Heart left ventricle (tissue), 13 donors: ENCODE measurements around the gene VPS26A.

Experiments
- CTCF ChIP-seq, 12 donors: fragments of 200-600 bp; sonication (generic) in 4 of 12; IDR thresholded peaks; one replicate each; pipeline versions ENCODE4 v1.5.0 to v1.8.0; 2018 to 2022; ENCODE audit warnings: antibody characterized with exemption in 12 of 12, mild to moderate bottlenecking in 5 of 12
- POLR2A ChIP-seq, 2 donors: fragments of 450-650 bp; IDR thresholded peaks; one replicate each; pipeline ENCODE4 v1.6.1; 2017; ENCODE audit warnings: antibody characterized with exemption in 2 of 2, mild to moderate bottlenecking in 2 of 2, moderate library complexity in 2 of 2
- donor health status: ischemic (EF 13 %, LVEDD 7.1; RV severe dilation, severe dysfunction).
- donor health status: DM: no; HTN: yes; CAD: no.
- donor health status: DM: no; HTN: no; CAD: no.
- donor health status: ischemic (EF 25% LVEDD 6.9; RV normal size, moderate dysfunction).
- donor health status: ischemic (EF 25% LVEDD 5.7; RV mildly dilated, moderate dysfunction).
- donor health status: ischemic (EF 35%, LVEDD 5.7; RV mildly dilated, moderate dysfunction).
- donor health status: nonischemic (EF 11% LVEDD 7.7; RV severe dilation, severe dysfunction).
- donor health status: DM: yes; HTN: yes; CAD: no.
- donor health status: PGD.
- donor health status: ischemic (EF 29% LVEDD 5.4; RV normal size, mild dysfunction).
- donor health status: nonischemic (EF 23%, LVEDD 6.1; RV moderate dilation, normal function).

GRCh38 chr10:69101451-69102095 is 22.4 kb upstream of the VPS26A start:
- no peak for TF ChIP-seq CTCF (IDR thresholded peaks at IDR 0.05)
- TF ChIP-seq POLR2A (IDR thresholded peaks at IDR 0.05): no peak
